Mesenteric fat pad (tissue), 1 donor: ENCODE results near the gene TTC16. TPM values are rescaled to one million over a fixed set of nuclear protein-coding genes. Genes with fewer than 3 reads are reported as not detected.

Source experiments
- DNase-seq: peaks from one replicate; pipeline ENCODE4 v3.0.0-alpha.2; 2020; ENCODE audit warnings: low spot score
- total RNA-seq: library from RNA; stranded (reverse); fragmentation: NEBNext Ultra II Directional; extraction: Animal tissue kit (Norgen Biotek cat#: 25700); gene quantifications from one replicate; pipeline ENCODE4 v1.2.1, GENCODE V29; 2021
- donor health status: DM: yes; HTN: yes; CAD: no.

The TTC16 gene
- total RNA-seq, 1 donor from 2014 or later = not detected

GRCh38 chr9:127763918-127764384, 48.1 kb downstream of the TTC16 start:
- no peak for DNase-seq

GRCh38 chr9:127765418-127765817, 49.5 kb downstream of the TTC16 start:
- DNase-seq = no peak

- DNase-seq = no peak
Observed at GRCh38 chr9:127767410-127767809, 51.5 kb downstream of the TTC16 start.

GRCh38 chr9:127767909-127768331, 52.0 kb downstream of the TTC16 start:
- DNase-seq = no peak

- no peak for DNase-seq
Observed at GRCh38 chr9:127768698-127769097, 52.8 kb downstream of the TTC16 start.

GRCh38 chr9:127769101-127769500, 53.2 kb downstream of the TTC16 start:
- DNase-seq = no peak

GRCh38 chr9:127769929-127770582, 54.2 kb downstream of the TTC16 start:
- DNase-seq = no peak

- DNase-seq = no peak
Observed at GRCh38 chr9:127770583-127770904, 54.7 kb downstream of the TTC16 start.

- DNase-seq = peak; percentile 100
Observed at GRCh38 chr9:127770905-127771569, 55.2 kb downstream of the TTC16 start.

- no peak for DNase-seq
Observed at GRCh38 chr9:127771570-127772189, 55.8 kb downstream of the TTC16 start.

GRCh38 chr9:127772603-127773002, 56.7 kb downstream of the TTC16 start:
- DNase-seq = no peak

GRCh38 chr9:127773272-127773671, 57.4 kb downstream of the TTC16 start:
- DNase-seq = no peak

GRCh38 chr9:127773981-127774380, 58.1 kb downstream of the TTC16 start:
- DNase-seq = no peak

- DNase-seq = no peak
Observed at GRCh38 chr9:127776195-127776923, 60.5 kb downstream of the TTC16 start.

- DNase-seq = no peak
Observed at GRCh38 chr9:127776924-127777289, 61.0 kb downstream of the TTC16 start.

GRCh38 chr9:127777368-127777980, 61.6 kb downstream of the TTC16 start:
- no peak for DNase-seq

- DNase-seq = no peak
Observed at GRCh38 chr9:127778280-127779135, 62.6 kb downstream of the TTC16 start, which contains the start of gene SH2D3C. Gene SH2D3C (minus strand): TSS chr9:127778666. CDS start chr9:127778627, 39 bp downstream.

- no peak for DNase-seq
Observed at GRCh38 chr9:127779136-127779981, 63.5 kb downstream of the TTC16 start.

GRCh38 chr9:127780126-127780885, 64.4 kb downstream of the TTC16 start:
- DNase-seq = no peak
